GM19328 (cell line): ENCODE measurements around the gene PPP1R3C.

Experiments
- ATAC-seq: cut with Tn5 transposase; IDR thresholded peaks from one replicate; pipeline ENCODE4 v1.9.1; 2021; ENCODE audit warnings: mild to moderate bottlenecking, moderate library complexity; ENCODE audit not compliant: unreplicated experiment

Gene PPP1R3C

GRCh38 chr10:91632671-91633550 is at the start of gene PPP1R3C:
PPP1R3C (minus strand) TSS chr10:91633071; CDS start chr10:91632969, 102 bp downstream.
- ATAC-seq: no peak

- no peak for ATAC-seq
These were observed 48.7 kb upstream of the PPP1R3C start for GRCh38 chr10:91681361-91682276.

GRCh38 chr10:91680487-91680886 is 47.6 kb upstream of the PPP1R3C start:
- ATAC-seq: no peak

GRCh38 chr10:91679296-91679695 is 46.4 kb upstream of the PPP1R3C start:
- no peak for ATAC-seq

- no peak for ATAC-seq
These were observed 45.0 kb upstream of the PPP1R3C start for GRCh38 chr10:91677911-91678310.

GRCh38 chr10:91672021-91672608 is 39.2 kb upstream of the PPP1R3C start:
- no peak for ATAC-seq

- no peak for ATAC-seq
These were observed 36.0 kb upstream of the PPP1R3C start for GRCh38 chr10:91668913-91669312.

- ATAC-seq: no peak
These were observed 33.0 kb upstream of the PPP1R3C start for GRCh38 chr10:91665842-91666241.

GRCh38 chr10:91664426-91664825 is 31.6 kb upstream of the PPP1R3C start:
- ATAC-seq: no peak

GRCh38 chr10:91662993-91663392 is 30.1 kb upstream of the PPP1R3C start:
- no peak for ATAC-seq

- no peak for ATAC-seq
These were observed 20.5 kb upstream of the PPP1R3C start for GRCh38 chr10:91653219-91653870.

GRCh38 chr10:91652364-91652763 is 19.5 kb upstream of the PPP1R3C start:
- ATAC-seq: no peak

GRCh38 chr10:91643700-91644099 is 10.8 kb upstream of the PPP1R3C start:
- no peak for ATAC-seq

- no peak for ATAC-seq
These were observed 10.2 kb upstream of the PPP1R3C start for GRCh38 chr10:91642831-91643692.

- no peak for ATAC-seq
These were observed 4.0 kb upstream of the PPP1R3C start for GRCh38 chr10:91636892-91637291.

GRCh38 chr10:91635401-91636400 is 2.8 kb upstream of the PPP1R3C start:
- no peak for ATAC-seq

- ATAC-seq: no peak
These were observed 2.0 kb upstream of the PPP1R3C start for GRCh38 chr10:91634898-91635297.

- no peak for ATAC-seq
These were observed 1.4 kb upstream of the PPP1R3C start for GRCh38 chr10:91634246-91634645.

- no peak for ATAC-seq
These were observed 2.2 kb downstream of the PPP1R3C start for GRCh38 chr10:91630625-91631024.
